WTC11 (cell line): ENCODE data around the gene TTK. TPM values are rescaled to one million over a fixed set of nuclear protein-coding genes. Genes with fewer than 3 reads are reported as not detected.

Source experiments
- ATAC-seq: fragments of 200-7000 bp; cut with Tn5 transposase; 2 replicates; pipeline ENCODE4 v1.10.0; 2021; ENCODE audit warnings: mild to moderate bottlenecking, moderate library complexity
- CTCF ChIA-PET: fragments of 300-600 bp; sonication (Branson Sonifier 250); formaldehyde crosslinking; loops from one replicate; lab custom pipeline; 2021; ENCODE audit warnings: antibody characterized with exemption; lab: Charles Lee
- POLR2A ChIA-PET: fragments of 350-600 bp; sonication (Branson Sonifier 250); formaldehyde crosslinking; loops from one replicate; lab custom pipeline; 2021; ENCODE audit warnings: antibody characterized with exemption; lab: Charles Lee
- DNase-seq: peaks from one replicate; pipeline ENCODE4 v3.0.0; 2021; ENCODE audit warnings: low spot score
- H3K27ac Mint-ChIP-seq: 2 replicates; pipeline ENCODE4 v1.8.0; 2021; ENCODE audit warnings: mixed read lengths
- H3K27me3 Mint-ChIP-seq: 2 replicates; pipeline ENCODE4 v1.8.0; 2021; ENCODE audit warnings: low read depth, mild to moderate bottlenecking, moderate library complexity, mixed read lengths
- H3K36me3 Mint-ChIP-seq: 2 replicates; pipeline ENCODE4 v1.8.0; 2021; ENCODE audit warnings: mixed read lengths
- H3K4me1 Mint-ChIP-seq: 2 replicates; pipeline ENCODE4 v1.8.0; 2022; ENCODE audit warnings: mixed read lengths
- H3K4me3 Mint-ChIP-seq: 2 replicates; pipeline ENCODE4 v1.8.0; 2021; ENCODE audit warnings: mild to moderate bottlenecking, moderate library complexity, mixed read lengths
- H3K9me3 Mint-ChIP-seq: 2 replicates; pipeline ENCODE4 v1.8.0; 2021; ENCODE audit warnings: mixed read lengths
- CREB1 ChIP-seq: sonication (generic); formaldehyde crosslinking; IDR thresholded peaks from 2 replicates; pipeline ENCODE4 v1.8.0; 2023; ENCODE audit warnings: mild to moderate bottlenecking, missing genetic modification reagents
- E2F5 ChIP-seq: sonication (generic); formaldehyde crosslinking; IDR thresholded peaks from 2 replicates; pipeline ENCODE4 v1.8.1; 2022; ENCODE audit warnings: mild to moderate bottlenecking, moderate library complexity, missing genetic modification reagents
- EMX1 ChIP-seq: fragments of 250-450 bp; sonication (Bioruptor Pico); IDR thresholded peaks from 2 replicates; pipeline ENCODE4 v1.8.0; 2021; ENCODE audit warnings: mild to moderate bottlenecking
- ESRRA ChIP-seq: sonication (generic); formaldehyde crosslinking; IDR thresholded peaks from 2 replicates; pipeline ENCODE4 v1.8.1; 2022; ENCODE audit warnings: mild to moderate bottlenecking, missing genetic modification reagents, borderline replicate concordance
- FOXP4 ChIP-seq: sonication (generic); formaldehyde crosslinking; IDR thresholded peaks from 2 replicates; pipeline ENCODE4 v1.8.0; 2022; ENCODE audit warnings: mild to moderate bottlenecking, missing genetic modification reagents
- HMGA2 ChIP-seq: fragments of 250-450 bp; sonication (Bioruptor Pico); IDR thresholded peaks from 2 replicates; pipeline ENCODE4 v1.4.0; 2021; ENCODE audit warnings: mild to moderate bottlenecking, moderate library complexity
- IRF1 ChIP-seq: sonication (generic); formaldehyde crosslinking; IDR thresholded peaks from 2 replicates; pipeline ENCODE4 v1.8.0; 2023; ENCODE audit warnings: missing genetic modification reagents
- IRF2 ChIP-seq: sonication (generic); formaldehyde crosslinking; IDR thresholded peaks from 2 replicates; pipeline ENCODE4 v1.8.0; 2022; ENCODE audit warnings: low read depth, missing genetic modification reagents, borderline replicate concordance
- JAZF1 ChIP-seq: fragments of 250-450 bp; sonication (Bioruptor Pico); IDR thresholded peaks from 2 replicates; pipeline ENCODE4 v1.9.0; 2021; ENCODE audit warnings: moderate library complexity, mild to moderate bottlenecking, inconsistent platforms
- PRRX2 ChIP-seq: fragments of 250-450 bp; sonication (Bioruptor Pico); IDR thresholded peaks from 2 replicates; pipeline ENCODE4 v1.8.0; 2021; ENCODE audit warnings: mild to moderate bottlenecking
- RORB ChIP-seq: fragments of 250-450 bp; sonication (Bioruptor Pico); IDR thresholded peaks from 2 replicates; pipeline ENCODE4 v1.9.0; 2021; ENCODE audit warnings: mild to moderate bottlenecking
- STAT6 ChIP-seq: sonication (generic); formaldehyde crosslinking; conservative IDR thresholded peaks from 2 replicates; pipeline ENCODE4 v1.8.1; 2023; ENCODE audit warnings: mild to moderate bottlenecking, low read depth, missing genetic modification reagents, moderate library complexity
- TEAD4 ChIP-seq: sonication (generic); formaldehyde crosslinking; IDR thresholded peaks from 2 replicates; pipeline ENCODE4 v1.8.0; 2022; ENCODE audit warnings: mild to moderate bottlenecking, missing genetic modification reagents
- USF1 ChIP-seq: sonication (generic); formaldehyde crosslinking; IDR thresholded peaks from 2 replicates; pipeline ENCODE4 v1.8.0; 2022; ENCODE audit warnings: mild to moderate bottlenecking, missing genetic modification reagents
- ZBTB21 ChIP-seq: sonication (generic); formaldehyde crosslinking; IDR thresholded peaks from 2 replicates; pipeline ENCODE4 v1.8.1; 2023; ENCODE audit warnings: mild to moderate bottlenecking, missing genetic modification reagents, borderline replicate concordance
- ZNF317 ChIP-seq: sonication (generic); formaldehyde crosslinking; IDR thresholded peaks from 2 replicates; pipeline ENCODE4 v1.8.1; 2023; ENCODE audit warnings: low read depth, mild to moderate bottlenecking, moderate library complexity, missing genetic modification reagents, borderline replicate concordance
- ZNF396 ChIP-seq: fragments of 250-450 bp; sonication (Bioruptor Pico); IDR thresholded peaks from 2 replicates; pipeline ENCODE4 v1.8.0; 2021; ENCODE audit warnings: mild to moderate bottlenecking, moderate library complexity, borderline replicate concordance
- ZNF425 ChIP-seq: fragments of 250-450 bp; sonication (Bioruptor Pico); conservative IDR thresholded peaks from 2 replicates; pipeline ENCODE4 v1.9.0; 2021; ENCODE audit warnings: mild to moderate bottlenecking
- ZNF671 ChIP-seq: fragments of 250-450 bp; sonication (Bioruptor Pico); IDR thresholded peaks from 2 replicates; pipeline ENCODE4 v1.8.0; 2021; ENCODE audit warnings: mild to moderate bottlenecking
- total RNA-seq: library from RNA; stranded (reverse); gene quantifications from 3 replicates; pipeline ENCODE4 v1.2.3, GENCODE V29; 2021

Gene TTK
- total RNA-seq, 1 experiment from 2014 or later = 51.0 TPM

GRCh38 chr6:79993911-79994309 lies 10.5 kb upstream of the TTK start (continued):
- no peak for TF ChIP-seq CREB1
- TF ChIP-seq USF1 (CRISPR knock-in tag) = no peak
- no peak for TF ChIP-seq E2F5 (CRISPR knock-in tag)

- Mint-ChIP-seq H3K4me3 (no peak overlapping the region), H3K27ac (no peak overlapping the region), H3K4me1 (peaks cover 22% of the 10 kb centered on the region), H3K9me3 (peaks cover 13% of the 10 kb centered on the region), H3K36me3 (peaks cover 5% of the 10 kb centered on the region; the same call in 1 of the 2 replicates), H3K27me3 (no peaks in the 10 kb centered on the region)
- TF ChIP-seq ZNF317 (peak; percentile 81), TEAD4 (no peak)
- POLR2A ChIA-PET = no interaction called here
- no peak for DNase-seq
- CTCF ChIA-PET = no interaction called here
- ATAC-seq = no peak
Measured at GRCh38 chr6:79997728-79998127, 6.7 kb upstream of the TTK start.

- no peaks in the 10 kb centered on the region for H3K27me3 Mint-ChIP-seq
- no peak for TF ChIP-seq IRF1
- TF ChIP-seq ZNF671 (CRISPR knock-in tag) = no peak
- TF ChIP-seq EMX1 (CRISPR knock-in tag) = no peak
- no peak for TF ChIP-seq CREB1
- TF ChIP-seq ZNF425 (CRISPR knock-in tag) = no peak
- TF ChIP-seq ZNF396 (CRISPR knock-in tag) = no peak
- TF ChIP-seq PRRX2 (CRISPR knock-in tag) = no peak
- TF ChIP-seq ESRRA = no peak
- no peak for TF ChIP-seq RORB
- TF ChIP-seq JAZF1 (CRISPR knock-in tag) = no peak
- no peak for TF ChIP-seq STAT6 (CRISPR knock-in tag)
- TF ChIP-seq ZBTB21 = no peak
- no peak for TF ChIP-seq IRF2
- no peak for TF ChIP-seq HMGA2 (CRISPR knock-in tag)
- TF ChIP-seq FOXP4 = no peak
- ChIA-PET POLR2A (no interaction called here), CTCF (no interaction called here)
- H3K4me3 Mint-ChIP-seq = no peak overlapping the region
- H3K4me1 Mint-ChIP-seq = peaks cover 26% of the 10 kb centered on the region
- no peak for ATAC-seq
- peaks cover 13% of the 10 kb centered on the region for H3K9me3 Mint-ChIP-seq
- no peak overlapping the region for H3K27ac Mint-ChIP-seq
- H3K36me3 Mint-ChIP-seq = peaks cover 8% of the 10 kb centered on the region
- no peak for DNase-seq
Measured at GRCh38 chr6:80001337-80001736, 3.1 kb upstream of the TTK start.
